HG02642 (cell line): Measurements from ENCODE around the gene ITGB1BP2.
A peak's percentile ranks its signal among the peaks of the same experiment; 100 is the strongest.
"Not testable (repeated sequence)": the region's sequence is repeated elsewhere in the genome, so short reads cannot be mapped to it uniquely, and the experiment has no call there.

Source experiments
- ATAC-seq: cut with Tn5 transposase; IDR thresholded peaks from one replicate; pipeline ENCODE4 v1.9.1; 2021; ENCODE audit warnings: mild to moderate bottlenecking; ENCODE audit not compliant: unreplicated experiment, poor library complexity

Gene ITGB1BP2

GRCh38 chrX:71301195-71301924 is at the start of gene ITGB1BP2:
Gene ITGB1BP2, plus strand, starts transcription at chrX:71301750. Its CDS starts 57 bp downstream, at chrX:71301807.
- ATAC-seq, result no peak

GRCh38 chrX:71252221-71252620 is 49.3 kb upstream of the ITGB1BP2 start:
- ATAC-seq, result no peak

GRCh38 chrX:71253253-71254091 is 48.1 kb upstream of the ITGB1BP2 start:
- no peak for ATAC-seq

GRCh38 chrX:71254092-71254963 is 47.2 kb upstream of the ITGB1BP2 start, which contains the start of gene ZMYM3:
Gene ZMYM3, minus strand, starts transcription at chrX:71254140. Its CDS starts 885 bp downstream, at chrX:71253255.
- peak; percentile 86 for ATAC-seq

- ATAC-seq, result no peak
Observed at GRCh38 chrX:71256051-71256450, 45.5 kb upstream of the ITGB1BP2 start.

GRCh38 chrX:71256856-71257255 is 44.7 kb upstream of the ITGB1BP2 start:
- no peak for ATAC-seq

- ATAC-seq, result not testable (repeated sequence)
Observed at GRCh38 chrX:71268624-71269023, 32.9 kb upstream of the ITGB1BP2 start.

GRCh38 chrX:71269801-71270395 is 31.7 kb upstream of the ITGB1BP2 start:
- no peak for ATAC-seq

- not testable (repeated sequence) for ATAC-seq
Observed at GRCh38 chrX:71272313-71272712, 29.2 kb upstream of the ITGB1BP2 start.

GRCh38 chrX:71281300-71281699 is 20.2 kb upstream of the ITGB1BP2 start:
- ATAC-seq, result not testable (repeated sequence)

GRCh38 chrX:71282514-71283402 is 18.8 kb upstream of the ITGB1BP2 start:
- ATAC-seq, result peak; percentile 29

GRCh38 chrX:71283403-71284143 is 18.0 kb upstream of the ITGB1BP2 start, which contains the start of gene NONO:
Gene NONO, plus strand, starts transcription at chrX:71283635. Its CDS starts 7,003 bp downstream, at chrX:71290638.
- ATAC-seq, result peak; percentile 92

- no peak for ATAC-seq
Observed at GRCh38 chrX:71285929-71286328, 15.6 kb upstream of the ITGB1BP2 start.

GRCh38 chrX:71291381-71291780 is 10.2 kb upstream of the ITGB1BP2 start:
- ATAC-seq, result no peak

GRCh38 chrX:71292669-71293365 is 8.7 kb upstream of the ITGB1BP2 start:
- ATAC-seq, result no peak

- no peak for ATAC-seq
Observed at GRCh38 chrX:71296806-71297205, 4.7 kb upstream of the ITGB1BP2 start.

- no peak for ATAC-seq
Observed at GRCh38 chrX:71298119-71298518, 3.4 kb upstream of the ITGB1BP2 start.

- not testable (repeated sequence) for ATAC-seq
Observed at GRCh38 chrX:71300064-71300463, 1.5 kb upstream of the ITGB1BP2 start.
